Smooth muscle cell (in vitro differentiated cells): Measurements from ENCODE around the gene AK1. TPM values are rescaled to one million over a fixed set of nuclear protein-coding genes. Genes with fewer than 3 reads are reported as not detected.

ENCODE experiments used
- DNase-seq: peaks from one replicate; lab custom pipeline; 2025; ENCODE audit not compliant: unreplicated experiment; lab: John Stamatoyannopoulos, UW
- H2AFZ ChIP-seq: fragments of 200-600 bp; sonication (generic); 2 replicates; pipeline ENCODE4 v1.6.0; 2016; ENCODE audit warnings: antibody characterized with exemption, low read depth, mild to moderate bottlenecking
- H3F3A ChIP-seq: fragments of 200-600 bp; sonication (generic); 2 replicates; pipeline ENCODE4 v1.6.0; 2017; ENCODE audit warnings: antibody characterized with exemption, low read depth
- H3K27ac ChIP-seq: fragments of 200-600 bp; sonication (generic); 2 replicates; pipeline ENCODE4 v1.5.1; 2016; ENCODE audit warnings: low read depth, mild to moderate bottlenecking
- H3K27me3 ChIP-seq: fragments of 200-600 bp; sonication (generic); 2 replicates; pipeline ENCODE4 v1.6.1; 2016; ENCODE audit warnings: low read depth, mild to moderate bottlenecking
- H3K36me3 ChIP-seq: fragments of 200-600 bp; sonication (generic); 2 replicates; pipeline ENCODE4 v1.5.1; 2016; ENCODE audit warnings: low read depth
- H3K4me1 ChIP-seq: fragments of 200-600 bp; sonication (generic); 2 replicates; pipeline ENCODE4 v1.5.1; 2016; ENCODE audit warnings: low read depth
- H3K4me2 ChIP-seq: fragments of 200-600 bp; sonication (generic); 2 replicates; pipeline ENCODE4 v1.6.0; 2016; ENCODE audit warnings: mild to moderate bottlenecking
- H3K4me3 ChIP-seq: fragments of 200-600 bp; sonication (generic); 2 replicates; pipeline ENCODE4 v1.5.1; 2016; ENCODE audit warnings: mild to moderate bottlenecking
- H3K79me2 ChIP-seq: fragments of 200-600 bp; sonication (generic); 2 replicates; pipeline ENCODE4 v1.6.0; 2016; ENCODE audit warnings: low read depth, mild to moderate bottlenecking
- H3K9ac ChIP-seq: fragments of 200-600 bp; sonication (generic); 2 replicates; pipeline ENCODE4 v1.6.0; 2016; ENCODE audit warnings: low read depth
- H3K9me3 ChIP-seq: fragments of 200-600 bp; sonication (generic); replicated peaks from 2 replicates; pipeline ENCODE4 v1.5.1; 2016; ENCODE audit warnings: low read depth
- H4K20me1 ChIP-seq: fragments of 200-600 bp; sonication (generic); 2 replicates; pipeline ENCODE4 v1.6.0; 2016; ENCODE audit warnings: low read depth
- CTCF ChIP-seq: fragments of 200-600 bp; sonication (generic); IDR thresholded peaks from 2 replicates; pipeline ENCODE4 v1.5.1; 2017; ENCODE audit warnings: borderline replicate concordance, mild to moderate bottlenecking, antibody characterized with exemption; ENCODE audit not compliant: insufficient read depth, poor library complexity, severe bottlenecking
- WGBS: methylation state at CpG from one replicate; pipeline ENCODE4 v1.1.7; 2016; ENCODE audit warnings: low lambda C conversion rate; 5-methylcytosine and 5-hydroxymethylcytosine counted together
- polyA plus RNA-seq: library from polyadenylated mRNA; unstranded; fragments of >200 nt; fragmentation: Nextera tagmentation; extraction: Ambion mirVana; gene quantifications from 2 replicates; pipeline ENCODE4 v1.2.1, GENCODE V29; 2016
- total RNA-seq: library from RNA; depleted of rRNA; stranded (reverse); fragments of >200 nt; gene quantifications from 2 replicates; pipeline ENCODE4 v1.2.3, GENCODE V29; 2014

AK1 gene
- total and polyA plus RNA-seq, 2 experiments from 2014 or later, result 52.4 to 97.8 TPM

- Histone ChIP-seq H3K4me3 (peak overlapping the region; percentile 61), H2AFZ (peak overlapping the region; percentile 79), H4K20me1 (no peaks in the 10 kb centered on the region), H3K27ac (no peak overlapping the region), H3K4me2 (peak overlapping the region; percentile 89), H3F3A (peaks cover 11% of the 10 kb centered on the region), H3K9ac (no peak overlapping the region), H3K27me3 (no peaks in the 10 kb centered on the region), H3K79me2 (no peaks in the 10 kb centered on the region), H3K36me3 (no peaks in the 10 kb centered on the region), H3K4me1 (peaks cover 4% of the 10 kb centered on the region), H3K9me3 (no peaks in the 10 kb centered on the region)
- DNase-seq, result no peak
- 59% methylated on average over 26 of the region's 27 CpGs for WGBS
- no peak for TF ChIP-seq CTCF
Measured at GRCh38 chr9:127915801-127916719, 38.6 kb upstream of the AK1 start.

GRCh38 chr9:127915325-127915752, 37.9 kb upstream of the AK1 start:
- H3K4me1 ChIP-seq, result peaks cover 4% of the 10 kb centered on the region
- DNase-seq, result no peak
- TF ChIP-seq CTCF, result no peak
- H3K4me2 ChIP-seq, result no peak overlapping the region
- no peak overlapping the region for H3K9ac ChIP-seq
- H3K79me2 ChIP-seq, result no peaks in the 10 kb centered on the region
- no peaks in the 10 kb centered on the region for H3K36me3 ChIP-seq
- no peaks in the 10 kb centered on the region for H3K9me3 ChIP-seq
- H3K27me3 ChIP-seq, result no peaks in the 10 kb centered on the region
- H3F3A ChIP-seq, result peaks cover 11% of the 10 kb centered on the region
- WGBS, result 85% methylated on average over 5 of the region's 5 CpGs
- H3K27ac ChIP-seq, result no peak overlapping the region
- H2AFZ ChIP-seq, result no peak overlapping the region
- H4K20me1 ChIP-seq, result no peaks in the 10 kb centered on the region
- H3K4me3 ChIP-seq, result no peak overlapping the region

- Histone ChIP-seq H3K27me3 (no peaks in the 10 kb centered on the region), H3K4me2 (no peak overlapping the region)
- 97% methylated on average over 11 of the region's 11 CpGs for WGBS
Measured at GRCh38 chr9:127913682-127914081, 36.2 kb upstream of the AK1 start.

More at GRCh38 chr9:127913682-127914081, 36.2 kb upstream of the AK1 start:
- H3K4me1 ChIP-seq, result peaks cover 4% of the 10 kb centered on the region
- no peak overlapping the region for H3K27ac ChIP-seq
- H3K4me3 ChIP-seq, result no peak overlapping the region
- peaks cover 7% of the 10 kb centered on the region for H3F3A ChIP-seq
- H2AFZ ChIP-seq, result no peak overlapping the region
- no peaks in the 10 kb centered on the region for H4K20me1 ChIP-seq
- H3K9ac ChIP-seq, result no peak overlapping the region
- no peaks in the 10 kb centered on the region for H3K79me2 ChIP-seq
- no peaks in the 10 kb centered on the region for H3K36me3 ChIP-seq
- no peak for DNase-seq
- no peaks in the 10 kb centered on the region for H3K9me3 ChIP-seq
- TF ChIP-seq CTCF, result no peak
